ENCODE data around the gene NLGN1. TPM values are rescaled to one million over a fixed set of nuclear protein-coding genes. Genes with fewer than 3 reads are reported as not detected.

NLGN1 gene
- total and polyA plus RNA-seq, 9 of the 15 experiments (the other 6 are each of a cell fraction or from before 2014, with no cell fraction given) = under 0.01 to 0.01 TPM; not detected in 7

- no peak for TF ChIP-seq NKRF (IDR thresholded peaks at IDR 0.05; ENCODE audit: borderline replicate concordance)
- TF ChIP-seq DEAF1 (CRISPR knock-in tag; IDR thresholded peaks at IDR 0.05) = no peak
- TF ChIP-seq MAZ (CRISPR knock-in tag; conservative IDR thresholded peaks at IDR 0.05 in 1 of 2, IDR thresholded peaks at IDR 0.05 in 1 of 2) = no peak
- TF ChIP-seq TAF1 (IDR thresholded peaks at IDR 0.05; ENCODE audit: control insufficient read depth, extremely low read depth, insufficient read depth, low read length, severe bottlenecking) = no peak
- no peak for TF ChIP-seq ZFPM2 (CRISPR knock-in tag; IDR thresholded peaks at IDR 0.05)
- TF ChIP-seq MEF2A (IDR thresholded peaks at IDR 0.05; ENCODE audit: control insufficient read depth, low read depth, low read length) = no peak
- TF ChIP-seq NFXL1 (CRISPR knock-in tag; IDR thresholded peaks at IDR 0.05) = no peak
- no peak for TF ChIP-seq EP300 (IDR thresholded peaks at IDR 0.05; ENCODE audit: low read length)
- no peak for TF ChIP-seq CC2D1A (IDR thresholded peaks at IDR 0.05)
These were observed 613.4 kb downstream of the NLGN1 start (continued) for GRCh38 chr3:174010907-174011306.
